Body of pancreas (tissue), 4 donors: Measurements from ENCODE around the gene ZNF729.
"Not testable (repeated sequence)": the region's sequence is repeated elsewhere in the genome, so short reads cannot be mapped to it uniquely, and the experiment has no call there.

Experiments used
- POLR2A ChIP-seq, 3 donors: fragments of 450-650 bp; IDR thresholded peaks; one replicate each; pipeline ENCODE4 v1.6.1; 2016; ENCODE audit warnings: antibody characterized with exemption in 3 of 3, mild to moderate bottlenecking in 2 of 3
- TF ChIP-seq, protein P1 (sequence below), 7 experiments: fragments of 450-650 bp in 4 of 7; fragments of 200-600 bp in 3 of 7; sonication (generic) in 3 of 7; IDR thresholded peaks; one replicate each; pipeline ENCODE4 v1.5.1; 2016 to 2019; ENCODE audit warnings: antibody characterized with exemption in 7 of 7

DNA sequence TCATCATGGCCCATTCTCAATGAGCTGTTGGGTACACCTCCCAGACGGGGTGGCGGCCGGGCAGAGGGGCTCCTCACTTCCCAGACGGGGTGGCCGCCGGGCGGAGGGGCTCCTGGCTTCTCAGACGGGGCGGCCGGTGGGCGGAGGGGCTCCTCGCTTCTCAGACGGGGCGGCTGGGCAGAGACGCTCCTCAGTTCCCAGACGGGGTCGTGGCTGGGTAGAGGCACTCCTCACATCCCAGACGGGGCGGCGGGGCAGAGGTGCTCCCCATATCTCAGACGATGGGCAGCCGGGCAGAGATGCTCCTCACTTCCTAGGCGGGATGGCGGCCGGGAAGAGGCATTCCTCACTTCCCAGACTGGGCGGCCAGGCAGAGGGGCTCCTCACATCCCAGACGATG lies 35.3 kb downstream of the ZNF729 start:
- not testable (repeated sequence) for TF ChIP-seq POLR2A (IDR thresholded peaks at IDR 0.05)
- TF ChIP-seq, protein P1, sequence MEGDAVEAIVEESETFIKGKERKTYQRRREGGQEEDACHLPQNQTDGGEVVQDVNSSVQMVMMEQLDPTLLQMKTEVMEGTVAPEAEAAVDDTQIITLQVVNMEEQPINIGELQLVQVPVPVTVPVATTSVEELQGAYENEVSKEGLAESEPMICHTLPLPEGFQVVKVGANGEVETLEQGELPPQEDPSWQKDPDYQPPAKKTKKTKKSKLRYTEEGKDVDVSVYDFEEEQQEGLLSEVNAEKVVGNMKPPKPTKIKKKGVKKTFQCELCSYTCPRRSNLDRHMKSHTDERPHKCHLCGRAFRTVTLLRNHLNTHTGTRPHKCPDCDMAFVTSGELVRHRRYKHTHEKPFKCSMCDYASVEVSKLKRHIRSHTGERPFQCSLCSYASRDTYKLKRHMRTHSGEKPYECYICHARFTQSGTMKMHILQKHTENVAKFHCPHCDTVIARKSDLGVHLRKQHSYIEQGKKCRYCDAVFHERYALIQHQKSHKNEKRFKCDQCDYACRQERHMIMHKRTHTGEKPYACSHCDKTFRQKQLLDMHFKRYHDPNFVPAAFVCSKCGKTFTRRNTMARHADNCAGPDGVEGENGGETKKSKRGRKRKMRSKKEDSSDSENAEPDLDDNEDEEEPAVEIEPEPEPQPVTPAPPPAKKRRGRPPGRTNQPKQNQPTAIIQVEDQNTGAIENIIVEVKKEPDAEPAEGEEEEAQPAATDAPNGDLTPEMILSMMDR (IDR thresholded peaks at IDR 0.05): not testable (repeated sequence)
